HEK293 (cell line): ENCODE data around the gene SH3YL1.

Experiments used
- BCL11A ChIP-seq: fragments of 450-650 bp; formaldehyde crosslinking; IDR thresholded peaks from 2 replicates; pipeline ENCODE4 v1.5.1; 2016; ENCODE audit warnings: low read depth, missing biosample characterization, missing genetic modification characterization
- CTCF ChIP-seq: fragments of 450-650 bp; formaldehyde crosslinking; IDR thresholded peaks from 2 replicates; pipeline ENCODE4 v1.5.1; 2016; ENCODE audit warnings: missing biosample characterization, missing genetic modification characterization
- KLF10 ChIP-seq: fragments of 450-650 bp; IDR thresholded peaks from 2 replicates; pipeline ENCODE4 v1.5.1; 2018; ENCODE audit warnings: missing biosample characterization, mild to moderate bottlenecking, missing genetic modification characterization
- KLF8 ChIP-seq: fragments of 450-650 bp; formaldehyde crosslinking; IDR thresholded peaks from 2 replicates; pipeline ENCODE4 v1.5.1; 2016; ENCODE audit warnings: missing biosample characterization, missing genetic modification characterization
- MYNN ChIP-seq: fragments of 450-650 bp; formaldehyde crosslinking; IDR thresholded peaks from 2 replicates; pipeline ENCODE4 v1.5.1; 2016; ENCODE audit warnings: missing biosample characterization, missing genetic modification characterization, borderline replicate concordance
- SALL2 ChIP-seq: fragments of 450-650 bp; formaldehyde crosslinking; IDR thresholded peaks from 2 replicates; pipeline ENCODE4 v1.5.0; 2017; ENCODE audit warnings: missing biosample characterization, mild to moderate bottlenecking, missing genetic modification characterization, borderline replicate concordance
- ZBTB1 ChIP-seq: fragments of 450-650 bp; formaldehyde crosslinking; IDR thresholded peaks from 2 replicates; pipeline ENCODE4 v1.5.1; 2016; ENCODE audit warnings: missing biosample characterization, missing genetic modification characterization
- ZBTB11 ChIP-seq: fragments of 450-650 bp; formaldehyde crosslinking; conservative IDR thresholded peaks from 2 replicates; pipeline ENCODE4 v1.5.1; 2016; ENCODE audit warnings: low read depth, missing biosample characterization, missing genetic modification characterization
- ZBTB8A ChIP-seq: fragments of 450-650 bp; formaldehyde crosslinking; IDR thresholded peaks from 2 replicates; pipeline ENCODE4 v1.5.1; 2016; ENCODE audit warnings: missing biosample characterization, missing genetic modification characterization
- ZFP69B ChIP-seq: fragments of 450-650 bp; formaldehyde crosslinking; IDR thresholded peaks from 2 replicates; pipeline ENCODE4 v1.5.1; 2016; ENCODE audit warnings: missing biosample characterization, missing genetic modification characterization
- ZNF121 ChIP-seq: fragments of 450-650 bp; formaldehyde crosslinking; IDR thresholded peaks from 2 replicates; pipeline ENCODE4 v1.5.1; 2016; ENCODE audit warnings: missing biosample characterization, missing genetic modification characterization
- ZNF132 ChIP-seq: fragments of 450-650 bp; formaldehyde crosslinking; IDR thresholded peaks from 2 replicates; pipeline ENCODE4 v1.5.1; 2017; ENCODE audit warnings: missing biosample characterization, missing genetic modification characterization, borderline replicate concordance
- ZNF138 ChIP-seq: fragments of 450-650 bp; formaldehyde crosslinking; IDR thresholded peaks from 2 replicates; pipeline ENCODE4 v1.5.1; 2016; ENCODE audit warnings: missing biosample characterization, missing genetic modification characterization, borderline replicate concordance
- ZNF155 ChIP-seq: fragments of 450-650 bp; formaldehyde crosslinking; IDR thresholded peaks from 2 replicates; pipeline ENCODE4 v1.5.1; 2016; ENCODE audit warnings: missing biosample characterization, missing genetic modification characterization
- ZNF211 ChIP-seq: fragments of 450-650 bp; formaldehyde crosslinking; IDR thresholded peaks from 2 replicates; pipeline ENCODE4 v1.5.1; 2016; ENCODE audit warnings: low read depth, missing biosample characterization, missing genetic modification characterization
- ZNF239 ChIP-seq: fragments of 450-650 bp; formaldehyde crosslinking; IDR thresholded peaks from 2 replicates; pipeline ENCODE4 v1.5.1; 2016; ENCODE audit warnings: missing biosample characterization, missing genetic modification characterization
- ZNF280D ChIP-seq: fragments of 450-650 bp; formaldehyde crosslinking; IDR thresholded peaks from 2 replicates; pipeline ENCODE4 v1.5.1; 2016; ENCODE audit warnings: missing biosample characterization, missing genetic modification characterization
- ZNF324 ChIP-seq: fragments of 450-650 bp; formaldehyde crosslinking; IDR thresholded peaks from 2 replicates; pipeline ENCODE4 v1.5.1; 2016; ENCODE audit warnings: missing biosample characterization, missing genetic modification characterization
- ZNF335 ChIP-seq: fragments of 450-650 bp; formaldehyde crosslinking; conservative IDR thresholded peaks from 2 replicates; pipeline ENCODE4 v1.5.1; 2016; ENCODE audit warnings: missing biosample characterization, missing genetic modification characterization
- ZNF37A ChIP-seq: fragments of 450-650 bp; IDR thresholded peaks from 2 replicates; pipeline ENCODE4 v1.5.1; 2018; ENCODE audit warnings: missing biosample characterization, missing genetic modification characterization
- ZNF423 ChIP-seq: fragments of 450-650 bp; formaldehyde crosslinking; IDR thresholded peaks from 2 replicates; pipeline ENCODE4 v1.5.1; 2016; ENCODE audit warnings: missing biosample characterization, missing genetic modification characterization
- ZNF426 ChIP-seq: fragments of 450-650 bp; formaldehyde crosslinking; IDR thresholded peaks from 2 replicates; pipeline ENCODE4 v1.5.1; 2017; ENCODE audit warnings: missing biosample characterization, missing genetic modification characterization, mild to moderate bottlenecking, inconsistent platforms, moderate library complexity
- ZNF621 ChIP-seq: fragments of 450-650 bp; formaldehyde crosslinking; IDR thresholded peaks from 2 replicates; pipeline ENCODE4 v1.5.1; 2017; ENCODE audit warnings: missing biosample characterization, missing genetic modification characterization
- ZNF639 ChIP-seq: fragments of 450-650 bp; formaldehyde crosslinking; IDR thresholded peaks from 2 replicates; pipeline ENCODE4 v1.5.1; 2016; ENCODE audit warnings: missing biosample characterization, missing genetic modification characterization
- ZNF658 ChIP-seq: fragments of 450-650 bp; formaldehyde crosslinking; IDR thresholded peaks from 2 replicates; pipeline ENCODE4; 2016; ENCODE audit warnings: missing biosample characterization, missing genetic modification characterization
- ZNF701 ChIP-seq: fragments of 450-650 bp; formaldehyde crosslinking; IDR thresholded peaks from 2 replicates; pipeline ENCODE4 v1.5.1; 2016; ENCODE audit warnings: missing biosample characterization, missing genetic modification characterization
- ZNF792 ChIP-seq: fragments of 450-650 bp; formaldehyde crosslinking; IDR thresholded peaks from 2 replicates; pipeline ENCODE4 v1.5.1; 2016; ENCODE audit warnings: missing biosample characterization, missing genetic modification characterization
- ZSCAN16 ChIP-seq: fragments of 450-650 bp; formaldehyde crosslinking; IDR thresholded peaks from 2 replicates; pipeline ENCODE4 v1.5.1; 2016; ENCODE audit warnings: missing biosample characterization, missing genetic modification characterization
- ZSCAN5A ChIP-seq: fragments of 450-650 bp; formaldehyde crosslinking; IDR thresholded peaks from 2 replicates; pipeline ENCODE4 v1.5.1; 2016; ENCODE audit warnings: missing biosample characterization, missing genetic modification characterization

Gene SH3YL1

GRCh38 chr2:264493-265468, 949 bp upstream of the SH3YL1 start, which contains the start of gene ACP1 (continued):
- no peak for TF ChIP-seq ZNF792 (tag by site-specific recombination)
- peak; percentile 42 for TF ChIP-seq ZNF335 (tag by site-specific recombination)
- TF ChIP-seq ZNF423 (tag by site-specific recombination), result no peak
- TF ChIP-seq MYNN (tag by site-specific recombination), result no peak
- TF ChIP-seq ZNF658 (tag by site-specific recombination), result no peak
- no peak for TF ChIP-seq ZNF155 (tag by site-specific recombination)
- TF ChIP-seq BCL11A (tag by site-specific recombination), result no peak
- no peak for TF ChIP-seq ZNF426 (tag by site-specific recombination)
- TF ChIP-seq ZNF239 (tag by site-specific recombination), result no peak
- no peak for TF ChIP-seq ZNF324 (tag by site-specific recombination)
- no peak for TF ChIP-seq ZNF121 (tag by site-specific recombination)
- TF ChIP-seq KLF10 (tag by site-specific recombination), result no peak
- TF ChIP-seq ZBTB8A (tag by site-specific recombination), result peak; percentile 57
- peak; percentile 80 for TF ChIP-seq CTCF (tag by site-specific recombination)
- TF ChIP-seq KLF8 (tag by site-specific recombination), result no peak
- no peak for TF ChIP-seq ZSCAN16 (tag by site-specific recombination)
- TF ChIP-seq ZBTB11 (tag by site-specific recombination), result peak; percentile 82
- no peak for TF ChIP-seq ZNF37A (tag by site-specific recombination)
- 0 out of 2 replicates have a peak, but pooled peaks have one; percentile 21 for TF ChIP-seq ZFP69B (tag by site-specific recombination)
- no peak for TF ChIP-seq ZNF132 (tag by site-specific recombination)
- no peak for TF ChIP-seq ZNF138 (tag by site-specific recombination)
- no peak for TF ChIP-seq ZNF639 (tag by site-specific recombination)
- no peak for TF ChIP-seq SALL2
- 0 out of 2 replicates have a peak, but pooled peaks have one; percentile 33 for TF ChIP-seq ZSCAN5A (tag by site-specific recombination)
- no peak for TF ChIP-seq ZNF280D (tag by site-specific recombination)
- no peak for TF ChIP-seq ZNF701 (tag by site-specific recombination)
- TF ChIP-seq ZNF211 (tag by site-specific recombination), result no peak
- no peak for TF ChIP-seq ZBTB1
- no peak for TF ChIP-seq ZNF621 (tag by site-specific recombination)
